Spleen (tissue), 11 donors: ENCODE data around the gene ADCK1. TPM values are rescaled to one million over a fixed set of nuclear protein-coding genes. Genes with fewer than 3 reads are reported as not detected.

Experiments used
- DNase-seq: peaks from one replicate; pipeline ENCODE4 v3.0.0-alpha.2; 2020
- H3K27ac ChIP-seq, 8 donors: fragments of 200-600 bp; sonication (generic) in 7 of 8; 1 replicate in 4 of 8; 2 replicates in 4 of 8; pipeline versions ENCODE4 v1.5.0 to v1.8.0; 2016 to 2021; ENCODE audit warnings: inconsistent platforms in 4 of 8, mild to moderate bottlenecking in 4 of 8, moderate library complexity in 1 of 8
- H3K27me3 ChIP-seq, 7 donors: fragments of 200-600 bp; sonication (generic) in 6 of 7; replicated peaks in 1 of 7; 1 replicate in 4 of 7; 2 replicates in 3 of 7; pipeline versions ENCODE4 v1.5.0 to v1.8.0; 2016 to 2021; ENCODE audit warnings: inconsistent platforms in 3 of 7, mild to moderate bottlenecking in 1 of 7
- H3K36me3 ChIP-seq, 6 donors: fragments of 200-600 bp; sonication (generic) in 5 of 6; 1 replicate in 4 of 6; 2 replicates in 2 of 6; pipeline versions ENCODE4 v1.5.0 to v1.8.0; 2016 to 2021; ENCODE audit warnings: inconsistent platforms in 2 of 6
- H3K4me1 ChIP-seq, 6 donors: fragments of 200-600 bp; sonication (generic) in 5 of 6; 1 replicate in 3 of 6; 2 replicates in 3 of 6; pipeline versions ENCODE4 v1.5.0 to v1.8.0; 2016 to 2021; ENCODE audit warnings: inconsistent platforms in 3 of 6
- H3K4me3 ChIP-seq, 8 donors: fragments of 200-600 bp; sonication (generic) in 7 of 8; 1 replicate in 4 of 8; 2 replicates in 4 of 8; pipeline versions ENCODE4 v1.5.0 to v1.8.0; 2016 to 2021; ENCODE audit warnings: inconsistent platforms in 4 of 8, mild to moderate bottlenecking in 4 of 8, moderate library complexity in 2 of 8
- H3K9me3 ChIP-seq, 8 donors: fragments of 200-600 bp; sonication (generic) in 7 of 8; 1 replicate in 4 of 8; 2 replicates in 4 of 8; pipeline versions ENCODE4 v1.5.0 to v1.8.0; 2016 to 2021; ENCODE audit warnings: inconsistent platforms in 4 of 8
- CTCF ChIP-seq, 11 experiments: fragments of 200-600 bp in 7 of 11; fragments of 450-650 bp in 4 of 11; sonication (generic) in 4 of 11; IDR thresholded peaks in 8 of 11; conservative IDR thresholded peaks in 3 of 11; 1 replicate in 7 of 11; 2 replicates in 4 of 11; pipeline versions ENCODE4 v1.4.0 to v1.8.0; 2016 to 2021; ENCODE audit warnings: antibody characterized with exemption in 11 of 11, inconsistent platforms in 4 of 11, mild to moderate bottlenecking in 1 of 11
- POLR2A ChIP-seq, 3 donors: fragments of 450-650 bp; IDR thresholded peaks; one replicate each; pipeline ENCODE4 v1.5.1; 2017; ENCODE audit warnings: antibody characterized with exemption in 3 of 3, mild to moderate bottlenecking in 1 of 3
- POLR2AphosphoS5 ChIP-seq, 3 donors: sonication (generic); formaldehyde crosslinking; IDR thresholded peaks; one replicate each; pipeline ENCODE4 v1.5.1; 2017; ENCODE audit warnings: antibody characterized with exemption in 3 of 3
- WGBS, 5 donors: extraction: QIAGEN DNeasy Blood & Tissue Kit in 3 of 5; methylation state at CpG; one replicate each; pipeline versions ENCODE4 v1.1.5 to v1.1.7; 2013 to 2018; 5-methylcytosine and 5-hydroxymethylcytosine counted together
- intact Hi-C: fragments of 100-400 bp; cut with DNase I; formaldehyde crosslinking; loops from one replicate; pipeline ENCODE4 v1.15.0; 2023; ENCODE audit warnings: low total_unique reads
- polyA plus RNA-seq, 3 donors: library from polyadenylated mRNA; stranded (reverse); fragments of 200-250 nt; gene quantifications; one replicate each; pipeline ENCODE4 v1.2.1, GENCODE V29; 2013
- total RNA-seq, 7 donors: library from RNA; depleted of rRNA in 3 of 7; stranded (reverse); fragments of >200 nt in 3 of 7; fragmentation: NEBNext Ultra II Directional in 4 of 7; extraction: Animal tissue kit (Norgen Biotek cat#: 25700) in 4 of 7; gene quantifications; one replicate each; pipeline versions ENCODE4 v1.1.0 to v1.2.1, GENCODE V29; 2016 to 2021
- donor health status: healthy with polysubstance abuse.
- donor health status: DM: no; HTN: no; CAD: no; lungs with moderate emphysema.
- donor health status: DM: no; HTN: no; CAD: no.
- donor health status: Bipolar disorder and iron deficiency.
- donor health status: healthy.
- donor health status: DM: no; HTN: no; CAD: no.
- donor health status: DM: yes; HTN: yes; CAD: no.

ADCK1 gene
- total and polyA plus RNA-seq, 10 donors, result 5.0 to 14.0 (median 9.0) TPM

- no peak overlapping the region for H3K27ac ChIP-seq
- intact Hi-C loops, result no loop called here
- H3K4me3 ChIP-seq, result no peak overlapping the region
- H3K27me3 ChIP-seq, result no peaks in the 10 kb centered on the region
- DNase-seq, result peak; percentile 14
- TF ChIP-seq CTCF (IDR thresholded peaks at IDR 0.05 in 8 of 11, conservative IDR thresholded peaks at IDR 0.05 in 3 of 11) (no peak), POLR2AphosphoS5 (IDR thresholded peaks at IDR 0.05) (no peak), POLR2A (IDR thresholded peaks at IDR 0.05) (no peak)
- 93 to 96% (median 95%) methylated on average over 21 to 22 of the region's 22 CpGs for WGBS, 5 donors
- peaks cover 0 to 6% (median 4%) of the 10 kb centered on the region in 8 donors for H3K9me3 ChIP-seq
- no peaks in the 10 kb centered on the region for H3K4me1 ChIP-seq
- H3K36me3 ChIP-seq, result peaks cover 0 to 42% (median 9%) of the 10 kb centered on the region in 6 donors
These were observed 124.4 kb downstream of the ADCK1 start for GRCh38 chr14:77924141-77924948.

GRCh38 chr14:77926942-77927341 is 127.0 kb downstream of the ADCK1 start:
- peaks cover 0 to 61% (median 13%) of the 10 kb centered on the region in 6 donors for H3K36me3 ChIP-seq
- intact Hi-C loops, result no loop called here
- no peaks in the 10 kb centered on the region for H3K4me1 ChIP-seq
- no peak overlapping the region for H3K4me3 ChIP-seq
- 71 to 96% (median 92%) methylated on average over 9 of the region's 9 CpGs for WGBS, 5 donors
- H3K9me3 ChIP-seq, result no peaks in the 10 kb centered on the region
- H3K27me3 ChIP-seq, result no peaks in the 10 kb centered on the region
- TF ChIP-seq CTCF (IDR thresholded peaks at IDR 0.05 in 8 of 11, conservative IDR thresholded peaks at IDR 0.05 in 3 of 11) (no peak), POLR2A (IDR thresholded peaks at IDR 0.05) (no peak), POLR2AphosphoS5 (IDR thresholded peaks at IDR 0.05) (no peak)
- DNase-seq, result no peak
- no peak overlapping the region for H3K27ac ChIP-seq

GRCh38 chr14:77931441-77931840 is 131.5 kb downstream of the ADCK1 start:
- no peak for DNase-seq
- H3K27ac ChIP-seq, result no peak overlapping the region
- intact Hi-C loops, result no loop called here
- no peaks in the 10 kb centered on the region for H3K4me1 ChIP-seq
- H3K27me3 ChIP-seq, result no peaks in the 10 kb centered on the region
- peaks cover 4 to 81% (median 39%) of the 10 kb centered on the region in 6 donors for H3K36me3 ChIP-seq
- WGBS, 5 donors, result 96 to 98% (median 97%) methylated on average over 14 of the region's 14 CpGs
- peaks cover 0 to 25% (median 20%) of the 10 kb centered on the region in 8 donors for H3K9me3 ChIP-seq
- no peak overlapping the region for H3K4me3 ChIP-seq
- no peak for TF ChIP-seq CTCF (IDR thresholded peaks at IDR 0.05 in 8 of 11, conservative IDR thresholded peaks at IDR 0.05 in 3 of 11)
- no peak for TF ChIP-seq POLR2A (IDR thresholded peaks at IDR 0.05)
- TF ChIP-seq POLR2AphosphoS5 (IDR thresholded peaks at IDR 0.05), result no peak

- H3K36me3 ChIP-seq, result peaks cover 4 to 56% (median 35%) of the 10 kb centered on the region in 6 donors
- H3K27ac ChIP-seq, result no peak overlapping the region
- peaks cover 0 to 40% (median 35%) of the 10 kb centered on the region in 8 donors for H3K9me3 ChIP-seq
- WGBS, 5 donors, result 93 to 99% (median 96%) methylated on average over 4 of the region's 4 CpGs
- intact Hi-C loops, result no loop called here
- DNase-seq, result no peak
- no peak for TF ChIP-seq CTCF (IDR thresholded peaks at IDR 0.05 in 8 of 11, conservative IDR thresholded peaks at IDR 0.05 in 3 of 11)
- TF ChIP-seq POLR2A (IDR thresholded peaks at IDR 0.05), result no peak
- TF ChIP-seq POLR2AphosphoS5 (IDR thresholded peaks at IDR 0.05), result no peak
- no peaks in the 10 kb centered on the region for H3K4me1 ChIP-seq
- no peak overlapping the region for H3K4me3 ChIP-seq
- no peaks in the 10 kb centered on the region for H3K27me3 ChIP-seq
These were observed 136.3 kb downstream of the ADCK1 start for GRCh38 chr14:77936138-77936639.
